Activated T-helper 17 cell treated with anti-CD3 and anti-CD28 coated beads, Interleukin-2, amount 50 U/mL, for 72 hours (primary cell): ENCODE results near the gene LRR1. TPM values are rescaled to one million over a fixed set of nuclear protein-coding genes. Genes with fewer than 3 reads are reported as not detected.
"Not testable (repeated sequence)": the region's sequence is repeated elsewhere in the genome, so short reads cannot be mapped to it uniquely, and the experiment has no call there.

Source experiments
- ATAC-seq: fragments of 150-1000 bp; cut with Tn5 transposase; replicated peaks from 2 replicates; pipeline ENCODE4 v1.10.0; 2021; ENCODE audit warnings: mild to moderate bottlenecking, moderate library complexity
- H3K27ac Mint-ChIP-seq: one replicate; pipeline ENCODE4 v1.8.0; 2022; ENCODE audit warnings: mixed read lengths
- H3K27me3 Mint-ChIP-seq: one replicate; pipeline ENCODE4 v1.8.0; 2022; ENCODE audit warnings: mixed read lengths
- H3K36me3 Mint-ChIP-seq: one replicate; pipeline ENCODE4 v1.8.0; 2022; ENCODE audit warnings: low read depth, mild to moderate bottlenecking, mixed read lengths
- H3K4me1 Mint-ChIP-seq: one replicate; pipeline ENCODE4 v1.8.0; 2022; ENCODE audit warnings: mixed read lengths
- H3K4me3 Mint-ChIP-seq: one replicate; pipeline ENCODE4 v1.8.0; 2022; ENCODE audit warnings: mild to moderate bottlenecking, mixed read lengths
- H3K9me3 Mint-ChIP-seq: one replicate; pipeline ENCODE4 v1.8.0; 2022; ENCODE audit warnings: mixed read lengths
- total RNA-seq, 2 donors: library from RNA; stranded (reverse); gene quantifications; one replicate each; pipeline ENCODE4 v1.2.3, GENCODE V29; 2022

Gene LRR1
- total RNA-seq, 2 donors from 2014 or later, result 29.6 to 62.2 TPM

DNA sequence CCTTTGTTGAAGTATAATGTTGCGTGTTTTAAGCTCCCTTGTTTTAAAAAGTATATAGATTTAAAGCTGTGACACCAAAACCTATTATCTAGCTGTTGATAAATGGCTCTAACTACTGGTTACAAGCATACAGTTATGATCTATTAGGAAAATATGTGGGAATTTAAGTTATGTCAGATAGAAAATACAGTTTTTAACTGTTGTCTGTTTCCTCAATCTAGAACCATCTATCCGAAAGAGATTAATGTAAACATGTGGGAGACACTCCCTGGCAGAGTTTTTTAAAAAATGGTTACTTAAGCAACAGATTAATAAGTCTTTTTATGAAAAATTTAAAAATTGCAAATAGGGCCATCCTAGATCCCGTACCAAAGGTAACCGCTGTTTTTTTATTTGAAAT lies 13.5 kb downstream of the LRR1 start:
- no peaks in the 10 kb centered on the region for H3K9me3 Mint-ChIP-seq
- no peaks in the 10 kb centered on the region for H3K4me1 Mint-ChIP-seq
- no peaks in the 10 kb centered on the region for H3K27me3 Mint-ChIP-seq
- H3K27ac Mint-ChIP-seq, result no peak overlapping the region
- no peak for ATAC-seq
- no peak overlapping the region for H3K4me3 Mint-ChIP-seq
- H3K36me3 Mint-ChIP-seq, result peaks cover 57% of the 10 kb centered on the region

DNA sequence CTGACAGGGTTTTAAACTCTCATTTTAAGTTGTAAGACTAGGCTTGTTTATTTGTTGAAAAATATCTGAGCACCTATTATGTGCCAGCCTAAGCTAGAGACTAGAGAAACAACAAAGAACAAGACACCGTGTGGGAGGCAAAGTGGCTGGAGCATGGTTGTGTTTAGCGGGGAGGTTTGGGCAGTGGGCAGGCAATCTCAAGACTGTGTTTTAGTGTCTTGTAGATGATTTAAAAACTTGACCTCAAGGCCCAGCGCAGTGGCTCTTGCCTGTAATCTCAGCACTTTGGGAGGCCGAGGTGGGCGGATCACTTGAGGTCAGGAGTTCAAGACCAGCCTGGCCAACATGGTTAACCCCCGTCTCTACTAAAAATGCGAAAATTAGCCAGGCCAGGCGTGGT lies 13.9 kb downstream of the LRR1 start:
- Mint-ChIP-seq H3K27me3 (no peaks in the 10 kb centered on the region), H3K27ac (no peak overlapping the region), H3K4me3 (no peak overlapping the region), H3K36me3 (peaks cover 57% of the 10 kb centered on the region), H3K4me1 (no peaks in the 10 kb centered on the region), H3K9me3 (no peaks in the 10 kb centered on the region)
- no peak for ATAC-seq

DNA sequence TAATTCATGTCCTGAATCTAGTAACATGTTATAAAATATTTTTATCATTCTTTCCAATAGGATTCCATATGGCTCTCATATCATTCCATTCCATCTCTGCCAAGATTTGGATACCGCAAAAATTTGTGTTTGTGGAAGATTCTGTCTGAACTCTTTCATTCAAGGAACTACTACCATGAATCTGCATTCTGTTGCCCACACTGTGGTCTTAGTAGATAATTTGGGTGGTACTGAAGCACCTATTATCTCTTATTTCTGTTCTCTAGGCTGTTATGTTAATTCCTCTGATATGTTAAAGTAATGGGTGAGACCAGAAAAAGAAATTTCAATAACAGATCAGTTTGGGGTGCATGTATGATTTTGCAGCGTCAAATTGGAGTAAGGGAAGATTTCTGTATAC lies 15.5 kb downstream of the LRR1 start:
- Mint-ChIP-seq H3K9me3 (no peaks in the 10 kb centered on the region), H3K27me3 (no peaks in the 10 kb centered on the region), H3K36me3 (peaks cover 61% of the 10 kb centered on the region), H3K4me1 (peaks cover 11% of the 10 kb centered on the region), H3K4me3 (no peak overlapping the region), H3K27ac (no peak overlapping the region)
- ATAC-seq, result no peak

DNA sequence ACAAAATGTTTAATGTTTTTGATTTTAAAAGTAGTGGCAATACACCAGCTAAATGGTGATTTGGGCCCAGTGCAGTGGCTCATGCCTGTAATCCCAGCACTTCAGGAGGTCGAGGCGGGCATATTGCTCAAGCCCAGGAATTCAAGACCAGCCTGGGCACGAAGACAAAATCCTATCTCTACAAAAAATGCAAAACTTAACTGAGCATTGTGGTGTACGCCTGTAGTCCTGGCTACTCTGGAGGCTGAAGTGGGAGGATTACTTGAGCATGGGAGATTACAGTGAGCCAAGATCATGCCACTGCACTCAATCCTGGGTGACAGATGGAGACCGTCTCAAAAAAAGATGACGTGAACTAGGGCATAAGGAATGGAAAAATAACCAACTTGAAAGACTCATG lies 17.0 kb downstream of the LRR1 start:
- H3K4me3 Mint-ChIP-seq, result no peak overlapping the region
- H3K36me3 Mint-ChIP-seq, result peaks cover 69% of the 10 kb centered on the region
- H3K4me1 Mint-ChIP-seq, result peaks cover 11% of the 10 kb centered on the region

DNA sequence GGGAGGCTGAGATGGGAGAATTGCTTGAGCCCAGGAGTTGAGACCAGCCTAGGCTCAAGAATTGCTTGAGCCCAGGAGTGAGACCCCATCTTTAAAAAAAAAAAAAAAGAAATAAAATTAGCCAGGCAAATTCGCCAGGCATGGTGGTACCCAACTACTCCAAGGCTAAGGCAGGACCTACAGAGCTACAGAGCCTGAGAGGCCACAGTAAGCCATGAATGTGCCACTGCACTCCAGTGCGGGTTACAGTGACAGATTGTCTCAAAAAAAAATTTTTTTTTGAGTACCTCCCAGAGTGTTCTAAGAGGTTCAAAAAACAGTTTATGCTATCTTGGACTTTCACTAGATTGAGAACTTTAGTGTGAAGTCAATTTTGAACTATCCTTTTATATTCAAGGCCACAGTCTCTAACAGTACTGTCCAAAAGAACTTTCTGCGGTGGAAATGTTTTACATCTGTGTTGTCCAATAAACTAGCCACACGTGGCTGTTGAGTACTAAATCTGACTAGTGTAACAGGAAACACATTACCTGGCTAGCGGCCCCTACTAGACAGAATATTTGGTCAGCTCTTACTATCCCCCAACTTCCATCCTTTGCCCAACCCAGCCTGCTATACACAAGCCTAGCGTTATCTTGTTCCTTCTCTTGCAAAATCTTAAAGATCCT lies 19.2 kb downstream of the LRR1 start:
- Mint-ChIP-seq H3K4me1 (peaks cover 19% of the 10 kb centered on the region), H3K27me3 (no peaks in the 10 kb centered on the region), H3K36me3 (peaks cover 84% of the 10 kb centered on the region), H3K4me3 (peak overlapping the region; percentile 95), H3K27ac (peak overlapping the region; percentile 99), H3K9me3 (no peaks in the 10 kb centered on the region)
- ATAC-seq, result no peak

More for the DNA sequence above, 17.0 kb downstream of the LRR1 start:
- H3K9me3 Mint-ChIP-seq, result no peaks in the 10 kb centered on the region
- H3K27me3 Mint-ChIP-seq, result no peaks in the 10 kb centered on the region
- H3K27ac Mint-ChIP-seq, result peak overlapping the region; percentile 48
- ATAC-seq, result no peak

DNA sequence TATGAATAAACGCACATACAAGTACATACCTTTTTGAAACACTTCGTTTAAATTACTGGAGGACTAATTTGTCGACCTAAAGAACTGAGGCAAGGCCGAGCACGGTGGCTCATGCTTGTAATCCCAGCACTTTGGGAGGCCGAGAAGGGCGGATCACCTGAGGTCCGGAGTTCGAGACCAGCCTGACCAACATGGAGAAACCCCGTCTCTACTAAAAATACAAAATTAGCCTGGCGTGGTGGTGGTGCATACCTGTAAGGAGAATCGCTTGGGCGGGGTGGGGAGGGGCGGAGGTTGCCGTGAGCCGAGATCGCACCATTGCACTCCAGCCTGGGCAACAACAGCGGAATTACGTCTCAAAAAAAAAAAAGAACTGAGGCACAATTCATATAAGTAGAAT lies 20.5 kb downstream of the LRR1 start:
- Mint-ChIP-seq H3K36me3 (peaks cover 92% of the 10 kb centered on the region), H3K27ac (peak overlapping the region; percentile 99), H3K4me1 (peaks cover 19% of the 10 kb centered on the region), H3K4me3 (peak overlapping the region; percentile 95)
- ATAC-seq, H3K27me3 Mint-ChIP-seq, H3K9me3 Mint-ChIP-seq: not testable (repeated sequence)

DNA sequence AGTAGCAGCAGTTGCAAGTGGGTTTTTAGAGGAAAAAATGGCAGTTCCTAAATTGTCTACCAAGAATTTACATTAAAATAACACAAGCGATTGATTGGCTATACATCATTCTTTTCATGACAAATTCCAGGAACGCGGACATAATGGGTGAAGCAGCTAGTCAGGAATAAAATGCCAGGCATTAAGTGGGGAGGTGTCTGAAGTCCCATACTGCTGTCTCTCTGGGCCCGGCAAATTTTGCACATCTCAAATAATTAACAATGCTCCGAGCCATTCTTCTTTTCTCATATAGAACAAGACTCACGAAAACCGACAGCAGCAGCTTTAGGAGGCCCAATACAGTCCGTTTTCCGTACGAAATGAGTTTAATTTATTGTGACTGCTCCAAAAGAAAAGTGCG lies 21.0 kb downstream of the LRR1 start:
- peaks cover 93% of the 10 kb centered on the region for H3K36me3 Mint-ChIP-seq
- H3K27me3 Mint-ChIP-seq, result no peaks in the 10 kb centered on the region
- H3K4me1 Mint-ChIP-seq, result peaks cover 19% of the 10 kb centered on the region
- no peak for ATAC-seq
- peak overlapping the region; percentile 95 for H3K4me3 Mint-ChIP-seq
- peak overlapping the region; percentile 99 for H3K27ac Mint-ChIP-seq
- H3K9me3 Mint-ChIP-seq, result no peaks in the 10 kb centered on the region

DNA sequence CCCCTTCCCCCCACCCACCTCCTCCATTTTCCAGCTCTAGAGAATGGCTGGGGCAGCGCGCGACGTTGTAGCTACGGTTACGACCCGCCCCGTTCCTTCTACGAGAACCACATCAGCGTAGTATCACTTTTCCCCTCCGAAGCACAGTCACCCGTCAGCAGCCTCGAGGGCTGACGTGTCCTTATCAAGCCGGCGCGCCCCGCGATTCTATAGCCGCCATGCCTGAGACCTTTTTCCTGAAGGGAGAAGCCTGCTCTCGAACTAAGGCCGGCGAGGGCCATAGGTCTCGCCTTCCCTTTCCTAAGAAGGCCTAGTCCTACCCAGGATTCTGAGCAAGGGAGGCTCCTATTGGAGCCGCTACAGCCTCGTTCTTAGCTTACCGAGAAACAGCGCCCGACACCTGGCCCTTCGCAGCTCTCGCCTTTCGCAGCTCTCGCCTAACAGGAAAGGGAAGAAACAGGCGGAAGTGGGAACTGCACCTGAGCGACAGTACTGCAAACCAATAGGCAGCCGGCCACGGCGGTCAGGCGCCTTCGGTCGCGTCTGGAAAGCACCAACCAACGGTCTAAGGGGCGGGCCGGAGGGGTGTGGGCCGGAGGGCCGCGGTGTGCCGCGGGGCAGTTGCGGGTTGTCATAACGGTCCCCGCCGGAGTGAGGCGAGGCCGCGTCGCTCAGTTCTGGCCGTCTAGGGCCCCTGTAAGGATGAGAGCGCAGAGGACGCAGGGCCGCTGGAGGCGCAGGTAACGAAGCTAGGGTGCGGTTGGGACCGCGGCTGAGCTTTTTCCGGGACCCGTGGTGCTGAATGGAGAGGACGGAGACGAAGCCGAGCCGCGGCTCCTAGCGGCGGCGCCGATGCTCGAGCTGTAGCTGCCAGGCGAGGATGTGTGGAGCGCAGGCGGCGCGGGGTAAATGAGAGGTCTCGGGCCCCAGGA lies 21.7 kb downstream of the LRR1 start, which contains the start of the genes MGAT2 and RPL36AL:
Gene MGAT2 (plus strand): TSS at position 618 of the 932 bp plus-strand sequence. CDS start 470 bp downstream, outside the sequence.
Gene RPL36AL (minus strand): TSS at position 445 of the 932 bp plus-strand sequence. CDS start 1,522 bp downstream, outside the sequence.
- H3K4me1 Mint-ChIP-seq, result peaks cover 19% of the 10 kb centered on the region

DNA sequence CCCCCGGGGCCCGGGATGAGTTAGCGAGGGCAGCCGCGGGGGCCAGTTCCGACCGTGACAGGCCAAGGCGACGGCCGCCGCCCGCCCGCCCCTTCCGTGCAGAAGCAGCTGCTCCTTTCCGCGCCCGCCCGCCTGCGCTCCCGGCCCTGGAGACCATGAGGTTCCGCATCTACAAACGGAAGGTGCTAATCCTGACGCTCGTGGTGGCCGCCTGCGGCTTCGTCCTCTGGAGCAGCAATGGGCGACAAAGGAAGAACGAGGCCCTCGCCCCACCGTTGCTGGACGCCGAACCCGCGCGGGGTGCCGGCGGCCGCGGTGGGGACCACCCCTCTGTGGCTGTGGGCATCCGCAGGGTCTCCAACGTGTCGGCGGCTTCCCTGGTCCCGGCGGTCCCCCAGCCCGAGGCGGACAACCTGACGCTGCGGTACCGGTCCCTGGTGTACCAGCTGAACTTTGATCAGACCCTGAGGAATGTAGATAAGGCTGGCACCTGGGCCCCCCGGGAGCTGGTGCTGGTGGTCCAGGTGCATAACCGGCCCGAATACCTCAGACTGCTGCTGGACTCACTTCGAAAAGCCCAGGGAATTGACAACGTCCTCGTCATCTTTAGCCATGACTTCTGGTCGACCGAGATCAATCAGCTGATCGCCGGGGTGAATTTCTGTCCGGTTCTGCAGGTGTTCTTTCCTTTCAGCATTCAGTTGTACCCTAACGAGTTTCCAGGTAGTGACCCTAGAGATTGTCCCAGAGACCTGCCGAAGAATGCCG lies 22.6 kb downstream of the LRR1 start:
- Mint-ChIP-seq H3K27me3 (no peaks in the 10 kb centered on the region), H3K4me1 (peaks cover 19% of the 10 kb centered on the region), H3K36me3 (peaks cover 99% of the 10 kb centered on the region), H3K9me3 (no peaks in the 10 kb centered on the region), H3K4me3 (peak overlapping the region; percentile 95), H3K27ac (peak overlapping the region; percentile 99)
- ATAC-seq, result peak; percentile 7

More for the DNA sequence above, 21.7 kb downstream of the LRR1 start, which contains the start of the genes MGAT2 and RPL36AL:
- H3K9me3 Mint-ChIP-seq, result no peaks in the 10 kb centered on the region
- H3K4me3 Mint-ChIP-seq, result peak within 1 kb of the TSS; percentile 95
- ATAC-seq, result peak; percentile 90
- H3K36me3 Mint-ChIP-seq, result peaks cover 99% of the 10 kb centered on the region
- peak within 1 kb of the TSS; percentile 99 for H3K27ac Mint-ChIP-seq
- H3K27me3 Mint-ChIP-seq, result no peaks in the 10 kb centered on the region

DNA sequence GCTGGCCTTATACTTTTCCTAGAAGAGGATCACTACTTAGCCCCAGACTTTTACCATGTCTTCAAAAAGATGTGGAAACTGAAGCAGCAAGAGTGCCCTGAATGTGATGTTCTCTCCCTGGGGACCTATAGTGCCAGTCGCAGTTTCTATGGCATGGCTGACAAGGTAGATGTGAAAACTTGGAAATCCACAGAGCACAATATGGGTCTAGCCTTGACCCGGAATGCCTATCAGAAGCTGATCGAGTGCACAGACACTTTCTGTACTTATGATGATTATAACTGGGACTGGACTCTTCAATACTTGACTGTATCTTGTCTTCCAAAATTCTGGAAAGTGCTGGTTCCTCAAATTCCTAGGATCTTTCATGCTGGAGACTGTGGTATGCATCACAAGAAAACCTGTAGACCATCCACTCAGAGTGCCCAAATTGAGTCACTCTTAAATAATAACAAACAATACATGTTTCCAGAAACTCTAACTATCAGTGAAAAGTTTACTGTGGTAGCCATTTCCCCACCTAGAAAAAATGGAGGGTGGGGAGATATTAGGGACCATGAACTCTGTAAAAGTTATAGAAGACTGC lies 23.4 kb downstream of the LRR1 start:
- peaks cover 95% of the 10 kb centered on the region for H3K36me3 Mint-ChIP-seq

DNA sequence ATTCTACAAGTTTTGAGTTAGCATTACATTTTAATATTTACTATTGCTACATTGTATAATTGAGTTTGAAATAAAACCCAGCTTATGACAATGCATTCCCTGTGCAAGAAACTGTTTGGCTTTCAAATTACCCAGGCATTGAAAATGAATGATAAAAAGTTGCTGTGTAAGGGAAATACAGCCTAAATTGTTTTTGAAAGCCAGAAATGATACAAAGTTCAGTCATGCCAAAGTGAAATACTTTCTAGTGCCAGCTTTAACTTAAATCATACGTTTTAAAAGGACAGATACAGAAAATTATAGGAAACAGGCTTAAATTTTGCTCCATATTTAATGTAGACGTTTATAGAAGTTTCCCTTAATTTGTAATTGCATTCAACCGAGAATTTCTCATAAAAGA lies 24.6 kb downstream of the LRR1 start:
- no peaks in the 10 kb centered on the region for H3K27me3 Mint-ChIP-seq
- H3K9me3 Mint-ChIP-seq, result no peaks in the 10 kb centered on the region
- peak overlapping the region; percentile 87 for H3K27ac Mint-ChIP-seq
- H3K4me3 Mint-ChIP-seq, result peak overlapping the region; percentile 95
- ATAC-seq, result no peak
- H3K36me3 Mint-ChIP-seq, result peaks cover 94% of the 10 kb centered on the region
- peaks cover 15% of the 10 kb centered on the region for H3K4me1 Mint-ChIP-seq

More for the DNA sequence above, 23.4 kb downstream of the LRR1 start:
- H3K4me3 Mint-ChIP-seq, result peak overlapping the region; percentile 95
- peaks cover 19% of the 10 kb centered on the region for H3K4me1 Mint-ChIP-seq
- no peak for ATAC-seq
- H3K27ac Mint-ChIP-seq, result peak overlapping the region; percentile 99
- no peaks in the 10 kb centered on the region for H3K27me3 Mint-ChIP-seq
- H3K9me3 Mint-ChIP-seq, result no peaks in the 10 kb centered on the region

DNA sequence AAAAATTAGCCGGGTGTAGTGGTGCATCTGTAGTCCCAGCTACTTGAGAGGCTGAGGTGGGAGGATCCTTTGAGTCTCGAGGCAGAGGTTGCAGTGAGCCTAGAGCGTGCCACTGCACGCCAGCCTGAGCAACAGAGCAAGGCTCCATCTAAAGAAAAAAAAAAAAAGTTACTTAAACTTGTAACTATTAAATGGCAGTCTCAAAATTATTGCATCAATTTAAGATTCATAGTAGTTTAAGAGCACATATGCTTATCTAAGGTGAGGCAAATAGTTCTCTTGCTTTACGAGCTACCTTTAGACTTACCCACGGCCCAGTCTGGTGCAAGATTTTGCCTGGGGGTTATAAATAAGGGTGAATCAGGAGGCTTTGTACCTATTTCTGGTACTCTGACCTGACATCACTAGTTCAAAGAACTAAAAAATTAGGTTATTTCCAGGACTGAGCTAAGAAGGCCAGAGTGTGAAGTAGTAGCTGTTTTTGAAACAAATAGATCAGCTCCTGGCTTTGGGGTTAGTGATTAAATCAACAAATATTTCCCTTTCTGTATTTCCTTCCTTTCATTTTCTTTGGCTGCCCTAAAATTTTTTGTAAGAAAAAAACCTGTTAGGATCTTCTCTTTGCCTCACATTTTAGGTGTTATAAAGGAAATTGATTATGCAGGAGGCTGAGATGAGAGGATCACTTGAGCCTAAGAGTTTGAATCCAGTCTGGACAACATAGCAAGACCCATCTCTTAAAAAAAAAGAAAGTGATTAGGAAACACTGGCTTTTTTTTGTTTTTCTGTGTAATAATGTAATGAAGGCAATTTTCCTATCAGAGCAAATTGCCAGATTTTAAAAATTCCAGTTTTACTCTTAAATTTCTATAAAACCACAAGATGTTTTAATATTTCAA lies 25.4 kb downstream of the LRR1 start:
- Mint-ChIP-seq H3K4me1 (peaks cover 8% of the 10 kb centered on the region), H3K36me3 (peaks cover 94% of the 10 kb centered on the region), H3K27ac (peak overlapping the region; percentile 87), H3K4me3 (peak overlapping the region; percentile 95), H3K27me3 (no peaks in the 10 kb centered on the region), H3K9me3 (no peaks in the 10 kb centered on the region)
- ATAC-seq, result peak; percentile 25
